HepG2 (cell line): ENCODE results near the gene TTLL12. TPM values are rescaled to one million over a fixed set of nuclear protein-coding genes. Genes with fewer than 3 reads are reported as not detected.

Experiments used
- ATF5 ChIP-seq: sonication (generic); formaldehyde crosslinking; IDR thresholded peaks from 2 replicates; pipeline ENCODE4 v1.4.0; 2020; ENCODE audit warnings: mild to moderate bottlenecking, low read depth, missing genetic modification reagents
- CCDC6 ChIP-seq: sonication (generic); formaldehyde crosslinking; IDR thresholded peaks from 2 replicates; pipeline ENCODE4 v1.8.1; 2022; ENCODE audit warnings: mild to moderate bottlenecking, missing genetic modification reagents, moderate library complexity
- PCBP2 ChIP-seq: fragments of 200-400 bp; formaldehyde crosslinking; optimal IDR thresholded peaks from 2 replicates; pipeline ENCODE3; 2018; ENCODE audit warnings: low read length, low read depth; ENCODE audit not compliant: poor library complexity, severe bottlenecking
- RFX1 ChIP-seq: fragments of 450-650 bp; IDR thresholded peaks from 2 replicates; pipeline ENCODE4 v1.6.1; 2017
- SALL1 ChIP-seq: sonication (generic); formaldehyde crosslinking; IDR thresholded peaks from 2 replicates; pipeline ENCODE4 v1.8.0; 2022; ENCODE audit warnings: mild to moderate bottlenecking, missing genetic modification reagents
- SIX4 ChIP-seq: sonication (generic); formaldehyde crosslinking; IDR thresholded peaks from 2 replicates; pipeline ENCODE4 v1.4.0; 2020; ENCODE audit warnings: missing genetic modification reagents
- SMARCC2 ChIP-seq: fragments of 450-650 bp; IDR thresholded peaks from 2 replicates; pipeline ENCODE4 v1.6.1; 2017; ENCODE audit warnings: antibody characterized with exemption, mild to moderate bottlenecking
- U2AF2 ChIP-seq: fragments of 200-400 bp; formaldehyde crosslinking; IDR thresholded peaks from 2 replicates; pipeline ENCODE4 v1.6.1; 2017; ENCODE audit warnings: low read depth, mild to moderate bottlenecking, low read length
- UBTF ChIP-seq: sonication (generic); formaldehyde crosslinking; IDR thresholded peaks from 2 replicates; pipeline ENCODE4 v1.4.0; 2020; ENCODE audit warnings: mild to moderate bottlenecking, missing genetic modification reagents
- YY1 ChIP-seq: IDR thresholded peaks from 2 replicates; pipeline ENCODE4 v1.6.1; 2011; ENCODE audit warnings: low read length, low read depth, moderate library complexity, mild to moderate bottlenecking; ENCODE audit not compliant: insufficient read depth, insufficient replicate concordance
- ZNF142 ChIP-seq: sonication (generic); formaldehyde crosslinking; IDR thresholded peaks from 2 replicates; pipeline ENCODE4 v1.4.0; 2020; ENCODE audit warnings: missing genetic modification reagents
- ZNF274 ChIP-seq: sonication (generic); formaldehyde crosslinking; IDR thresholded peaks from 2 replicates; pipeline ENCODE4 v1.5.1; 2020; ENCODE audit warnings: mild to moderate bottlenecking, missing genetic modification reagents
- ZNF644 ChIP-seq: IDR thresholded peaks from 2 replicates; pipeline ENCODE4 v1.6.1; 2016; ENCODE audit warnings: low read depth
- ZNF891 ChIP-seq: sonication (generic); formaldehyde crosslinking; IDR thresholded peaks from 2 replicates; pipeline ENCODE4 v1.5.0; 2020; ENCODE audit warnings: mild to moderate bottlenecking, missing genetic modification reagents
- ZSCAN20 ChIP-seq: sonication (generic); formaldehyde crosslinking; IDR thresholded peaks from 2 replicates; pipeline ENCODE4 v1.4.0; 2020; ENCODE audit warnings: missing genetic modification reagents, mild to moderate bottlenecking, borderline replicate concordance
- polyA plus RNA-seq, 8 experiments: library from polyadenylated mRNA; depleted of rRNA in 3 of 8; stranded (reverse) in 7 of 8; unstranded in 1 of 8; fragments of >200 nt; fragmentation: Illumina TruSeq in 4 of 8; extraction: Trizol in 4 of 8; gene quantifications; 2 replicates each; pipeline versions ENCODE4 v1.2.1 to v1.2.3, GENCODE V29; 2011 to 2016; ENCODE audit warnings: low read depth in 4 of 8, missing spikeins in 1 of 8, mixed read lengths in 1 of 8; ENCODE audit not compliant: insufficient read depth in 1 of 8
- total RNA-seq, 5 experiments: library from RNA; depleted of rRNA; stranded (reverse); fragments of >200 nt; fragmentation: Illumina TruSeq; extraction: Trizol; gene quantifications; 2 replicates each; pipeline ENCODE4 v1.2.3, GENCODE V29; 2016; ENCODE audit warnings: low read depth in 1 of 5
- TF ChIP-seq, protein P1 (sequence below): IDR thresholded peaks from 2 replicates; pipeline ENCODE4 v1.6.1; 2016
- TF ChIP-seq, protein P2 (sequence below): sonication (generic); formaldehyde crosslinking; IDR thresholded peaks from 2 replicates; pipeline ENCODE4 v1.8.0; 2022; ENCODE audit warnings: mild to moderate bottlenecking, missing genetic modification reagents, moderate library complexity

TTLL12 gene
- total and polyA plus RNA-seq, 2 of the 13 experiments (the other 11 are each of a cell fraction or from before 2014, with no cell fraction given) = 11.9 to 38.1 TPM

- TF ChIP-seq PCBP2 (no peak), ZSCAN20 (peak; percentile 53; the same call in 1 of the 2 replicates), ZNF142 (CRISPR knock-in tag) (no peak), U2AF2 (no peak), SMARCC2 (no peak), SIX4 (CRISPR knock-in tag) (no peak), ZNF274 (CRISPR knock-in tag) (no peak), UBTF (CRISPR knock-in tag) (peak; percentile 49; the same call in 1 of the 2 replicates), ZNF644 (CRISPR knock-in tag) (no peak), RFX1 (no peak), ATF5 (CRISPR knock-in tag) (no peak), ZNF891 (CRISPR knock-in tag) (no peak; the same call in 1 of the 2 replicates), CCDC6 (no peak), SALL1 (peak; percentile 52; the same call in 1 of the 2 replicates), YY1 (peak; percentile 78)
- TF ChIP-seq, protein P1, sequence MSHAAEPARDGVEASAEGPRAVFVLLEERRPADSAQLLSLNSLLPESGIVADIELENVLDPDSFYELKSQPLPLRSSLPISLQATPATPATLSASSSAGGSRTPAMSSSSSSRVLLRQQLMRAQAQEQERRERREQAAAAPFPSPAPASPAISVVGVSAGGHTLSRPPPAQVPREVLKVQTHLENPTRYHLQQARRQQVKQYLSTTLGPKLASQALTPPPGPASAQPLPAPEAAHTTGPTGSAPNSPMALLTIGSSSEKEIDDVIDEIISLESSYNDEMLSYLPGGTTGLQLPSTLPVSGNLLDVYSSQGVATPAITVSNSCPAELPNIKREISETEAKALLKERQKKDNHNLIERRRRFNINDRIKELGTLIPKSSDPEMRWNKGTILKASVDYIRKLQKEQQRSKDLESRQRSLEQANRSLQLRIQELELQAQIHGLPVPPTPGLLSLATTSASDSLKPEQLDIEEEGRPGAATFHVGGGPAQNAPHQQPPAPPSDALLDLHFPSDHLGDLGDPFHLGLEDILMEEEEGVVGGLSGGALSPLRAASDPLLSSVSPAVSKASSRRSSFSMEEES = no peak
- TF ChIP-seq, protein P2, sequence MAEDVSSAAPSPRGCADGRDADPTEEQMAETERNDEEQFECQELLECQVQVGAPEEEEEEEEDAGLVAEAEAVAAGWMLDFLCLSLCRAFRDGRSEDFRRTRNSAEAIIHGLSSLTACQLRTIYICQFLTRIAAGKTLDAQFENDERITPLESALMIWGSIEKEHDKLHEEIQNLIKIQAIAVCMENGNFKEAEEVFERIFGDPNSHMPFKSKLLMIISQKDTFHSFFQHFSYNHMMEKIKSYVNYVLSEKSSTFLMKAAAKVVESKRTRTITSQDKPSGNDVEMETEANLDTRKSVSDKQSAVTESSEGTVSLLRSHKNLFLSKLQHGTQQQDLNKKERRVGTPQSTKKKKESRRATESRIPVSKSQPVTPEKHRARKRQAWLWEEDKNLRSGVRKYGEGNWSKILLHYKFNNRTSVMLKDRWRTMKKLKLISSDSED (CRISPR knock-in tag) = 0 out of 2 replicates have a peak, but pooled peaks have one; percentile 24
Observed at GRCh38 chr22:43186272-43187170, at the start of gene TTLL12 (continued).
